NCI-H128 (cell line): ENCODE results near the gene PRSS50.
"Not testable (repeated sequence)": the region's sequence is repeated elsewhere in the genome, so short reads cannot be mapped to it uniquely, and the experiment has no call there.

Experiments used
- DNase-seq: peaks from one replicate; lab custom pipeline; 2025; ENCODE audit not compliant: unreplicated experiment; lab: John Stamatoyannopoulos, UW

The PRSS50 gene, protein sequence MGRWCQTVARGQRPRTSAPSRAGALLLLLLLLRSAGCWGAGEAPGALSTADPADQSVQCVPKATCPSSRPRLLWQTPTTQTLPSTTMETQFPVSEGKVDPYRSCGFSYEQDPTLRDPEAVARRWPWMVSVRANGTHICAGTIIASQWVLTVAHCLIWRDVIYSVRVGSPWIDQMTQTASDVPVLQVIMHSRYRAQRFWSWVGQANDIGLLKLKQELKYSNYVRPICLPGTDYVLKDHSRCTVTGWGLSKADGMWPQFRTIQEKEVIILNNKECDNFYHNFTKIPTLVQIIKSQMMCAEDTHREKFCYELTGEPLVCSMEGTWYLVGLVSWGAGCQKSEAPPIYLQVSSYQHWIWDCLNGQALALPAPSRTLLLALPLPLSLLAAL

GRCh38 chr3:46717447-46718231 is at the start of gene PRSS50:
TSS of gene PRSS50 (minus strand) at chr3:46717869. CDS start at chr3:46717824, 45 bp downstream.
- DNase-seq = no peak

DNA sequence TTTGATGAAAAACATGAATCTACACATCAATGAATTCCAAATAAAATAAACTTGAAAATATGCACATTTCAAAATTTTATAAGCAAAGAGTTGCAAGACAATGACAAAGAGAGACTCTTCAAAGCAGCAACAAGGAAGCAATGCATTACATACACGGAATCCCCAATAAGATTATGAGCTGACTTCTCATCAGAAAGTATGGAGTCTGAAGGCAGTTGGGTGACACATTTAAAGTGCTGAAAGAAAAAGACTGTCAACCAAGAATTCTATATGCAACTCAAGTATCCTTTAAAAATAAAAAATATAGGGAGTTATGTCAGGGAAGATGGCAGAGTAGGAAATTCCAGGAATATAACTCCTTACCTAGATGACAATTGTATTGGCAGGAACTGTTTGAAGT is 46.5 kb upstream of the PRSS50 start:
- no peak for DNase-seq

- DNase-seq = no peak
Observed at GRCh38 chr3:46763178-46763577, 45.5 kb upstream of the PRSS50 start.

DNA sequence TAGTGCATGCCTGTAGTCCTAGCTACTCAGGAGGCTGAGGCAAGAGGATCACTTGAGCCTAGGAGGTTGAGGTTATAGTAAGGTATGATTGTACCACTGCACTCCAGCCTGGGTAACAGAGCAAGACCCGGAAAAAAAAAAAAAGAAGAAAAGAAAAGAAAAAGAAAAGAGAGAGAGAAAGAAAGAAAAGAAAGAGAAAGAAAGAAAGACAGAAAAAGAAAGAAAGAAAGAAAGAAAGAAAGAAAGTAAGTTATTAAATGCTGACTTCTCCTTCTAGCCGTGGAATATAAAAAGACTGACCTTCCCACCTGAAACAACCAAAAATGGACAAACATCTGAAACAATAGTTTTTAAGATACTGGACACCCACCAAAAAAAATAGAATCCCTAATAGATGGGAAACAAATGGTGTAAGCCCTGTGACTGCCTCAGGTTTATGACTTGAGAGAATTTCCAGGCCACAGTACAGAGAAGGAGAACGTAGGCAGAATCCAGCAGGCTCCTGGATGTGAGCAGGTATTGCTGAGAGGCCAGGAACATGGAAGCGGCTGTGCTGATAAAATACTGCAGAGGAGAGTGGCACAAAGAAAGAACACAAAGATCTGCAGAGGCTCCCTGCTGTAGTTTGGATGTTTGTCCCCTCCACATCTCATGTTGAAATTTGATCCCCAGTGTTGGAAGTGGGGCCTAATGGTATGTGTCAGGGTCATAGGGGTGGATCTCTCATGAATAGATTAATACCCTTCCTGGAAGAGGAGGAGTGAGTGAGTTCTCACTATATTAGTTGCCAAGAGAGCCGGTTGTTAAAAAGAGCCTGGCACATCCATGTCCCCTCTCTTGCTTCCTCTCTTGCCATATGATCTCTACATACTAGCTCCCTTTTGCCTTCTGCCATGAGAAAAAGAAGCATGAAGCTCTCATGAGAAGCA is 41.8 kb upstream of the PRSS50 start:
- DNase-seq = no peak

DNA sequence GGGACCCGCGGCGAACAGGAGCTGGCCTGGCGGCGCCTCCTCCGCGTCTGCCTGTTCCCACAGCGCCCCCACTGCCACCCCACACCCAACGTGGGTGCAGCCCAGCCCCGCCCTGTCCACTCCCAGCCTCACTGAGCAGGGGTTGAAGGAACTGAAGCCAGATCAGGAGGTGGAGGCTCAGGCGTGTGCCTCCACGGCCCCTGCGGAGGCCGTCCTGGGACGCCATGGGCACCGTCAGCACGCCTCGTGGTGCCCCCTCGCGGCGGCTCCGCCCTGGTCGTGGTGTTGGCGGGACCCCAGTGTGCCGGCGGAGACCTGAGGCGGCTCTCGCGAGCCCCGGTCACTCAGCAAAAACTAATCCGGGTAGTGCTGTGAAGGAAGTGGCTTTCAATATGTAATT is 39.0 kb upstream of the PRSS50 start:
- no peak for DNase-seq

GRCh38 chr3:46755646-46756045 is 38.0 kb upstream of the PRSS50 start:
- no peak for DNase-seq

DNA sequence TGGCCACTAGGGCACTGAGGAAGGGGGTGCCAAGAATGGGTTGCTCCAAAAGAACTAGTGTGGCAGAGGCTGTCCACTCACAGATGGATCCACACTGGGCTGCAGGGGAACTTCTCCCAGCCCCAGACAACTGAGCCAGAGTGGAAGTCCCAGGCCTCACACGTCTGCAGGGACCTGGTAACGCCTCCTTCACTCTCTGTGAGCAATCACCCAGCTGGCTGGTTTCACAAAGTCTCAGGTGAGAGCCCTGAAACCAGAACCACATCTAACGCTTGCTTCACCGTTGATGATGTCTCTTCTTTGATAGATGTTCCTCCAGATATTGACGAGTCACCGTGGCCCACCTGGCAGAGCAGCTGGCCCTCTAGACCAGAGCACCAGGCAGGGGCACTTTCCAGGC is 35.5 kb upstream of the PRSS50 start:
- DNase-seq = not testable (repeated sequence)

GRCh38 chr3:46750555-46751038 is 32.9 kb upstream of the PRSS50 start:
- DNase-seq = no peak

DNA sequence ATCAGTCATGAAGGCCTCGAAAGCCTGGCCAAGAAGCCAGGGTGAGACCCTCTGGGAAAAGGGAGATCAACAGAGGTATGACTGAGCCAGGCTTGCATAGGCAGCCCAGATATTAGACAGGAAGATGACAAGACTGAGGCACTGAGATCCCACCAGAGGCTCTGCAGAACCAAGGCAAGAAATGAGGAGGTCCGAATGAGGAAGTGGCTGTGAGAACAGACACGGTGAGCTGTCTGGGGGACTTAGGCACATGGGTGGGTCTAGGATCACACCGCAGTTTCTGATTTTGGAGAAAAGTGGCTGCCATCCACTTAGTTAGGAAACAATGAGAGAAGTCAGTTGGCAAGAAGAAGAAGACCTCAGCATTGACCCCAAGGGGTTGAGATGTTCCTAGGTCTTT is 31.5 kb upstream of the PRSS50 start:
- no peak for DNase-seq

DNA sequence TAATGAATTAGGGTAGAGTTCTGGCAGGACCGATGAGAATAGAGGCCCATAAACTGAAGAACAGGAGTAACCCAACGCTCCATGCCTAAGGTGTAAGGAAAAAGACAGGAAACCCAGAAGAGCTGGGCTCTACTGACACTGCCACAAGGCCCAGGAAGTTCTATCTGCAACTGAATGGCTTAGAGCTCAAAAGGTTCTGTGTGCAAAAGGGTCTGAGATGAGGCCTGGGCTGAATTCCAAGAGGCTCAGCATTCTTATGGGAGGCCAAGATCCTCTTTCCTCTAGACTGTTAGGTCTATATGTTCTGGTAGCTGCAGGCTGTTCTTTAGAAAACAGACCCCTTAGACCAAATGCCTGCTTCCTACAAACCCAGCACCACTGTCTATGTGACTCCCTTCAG is 30.5 kb upstream of the PRSS50 start:
- no peak for DNase-seq

- DNase-seq = no peak
Observed at GRCh38 chr3:46746711-46747110, 29.0 kb upstream of the PRSS50 start.

DNA sequence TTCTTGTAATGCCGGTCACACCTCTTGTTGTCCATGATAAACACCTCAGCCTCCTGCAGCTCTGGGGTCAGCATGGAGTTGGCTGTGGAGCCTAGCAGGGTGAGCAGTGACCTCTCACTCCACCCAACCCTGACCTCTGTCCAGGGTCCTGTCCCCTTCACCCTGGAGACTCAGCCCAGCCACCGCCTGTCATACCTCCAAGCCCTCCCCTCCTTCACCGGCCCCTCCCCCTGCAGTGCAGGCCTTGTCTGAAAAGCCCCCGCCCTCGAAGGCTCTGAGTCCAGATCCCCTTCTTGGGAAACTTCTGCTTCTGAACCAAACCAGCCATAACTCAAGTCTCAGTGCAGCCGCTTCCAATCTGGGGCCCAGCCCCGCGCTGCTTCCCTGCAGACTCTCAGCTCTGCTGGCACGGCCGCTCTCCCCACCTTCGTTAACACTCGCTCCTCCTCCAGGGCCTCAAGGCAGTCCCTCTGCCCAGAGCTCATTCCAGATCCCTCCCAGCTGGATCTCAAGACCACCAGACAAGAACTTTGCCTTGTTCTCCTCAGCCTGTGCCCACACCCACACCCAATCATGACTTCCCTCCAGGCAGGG is 25.4 kb upstream of the PRSS50 start:
- no peak for DNase-seq

DNA sequence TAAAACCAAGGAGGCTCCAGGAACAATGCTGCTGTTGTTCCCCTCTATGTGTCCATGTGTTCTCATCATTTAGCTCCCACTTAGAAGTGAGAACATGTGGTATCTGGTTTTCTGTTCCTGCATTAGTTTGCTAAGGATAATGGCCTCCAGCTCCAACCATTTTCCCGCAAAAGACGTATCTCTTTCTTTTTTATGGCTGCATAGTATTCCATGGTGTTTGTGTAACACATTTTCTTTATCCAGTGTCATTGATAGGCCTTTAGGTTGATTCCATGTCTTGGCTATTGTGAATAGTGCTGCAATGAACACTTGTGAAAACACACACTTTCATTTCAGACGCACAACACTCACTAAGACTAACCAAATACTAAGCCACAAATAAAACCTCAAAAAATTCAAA is 21.9 kb upstream of the PRSS50 start:
- DNase-seq = not testable (repeated sequence)

DNA sequence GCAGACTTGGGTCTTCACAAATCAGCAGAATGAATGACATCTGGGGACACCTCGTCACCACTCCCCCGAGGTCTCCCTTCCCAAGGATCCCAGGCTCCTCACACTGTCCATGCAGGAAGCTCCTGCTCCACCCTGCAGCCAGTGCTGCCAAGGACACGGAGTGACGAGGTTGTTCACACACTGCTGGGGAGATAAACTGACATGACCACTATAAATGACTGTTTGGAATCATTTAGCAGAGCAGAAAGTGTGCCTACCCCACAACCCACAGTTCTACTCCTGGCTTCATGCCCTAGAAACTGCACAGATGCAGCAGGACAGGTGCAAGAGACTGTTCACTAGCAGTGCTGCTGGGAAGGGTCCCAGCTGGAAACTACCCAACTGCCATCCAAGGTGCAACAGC is 19.7 kb upstream of the PRSS50 start:
- no peak for DNase-seq

DNA sequence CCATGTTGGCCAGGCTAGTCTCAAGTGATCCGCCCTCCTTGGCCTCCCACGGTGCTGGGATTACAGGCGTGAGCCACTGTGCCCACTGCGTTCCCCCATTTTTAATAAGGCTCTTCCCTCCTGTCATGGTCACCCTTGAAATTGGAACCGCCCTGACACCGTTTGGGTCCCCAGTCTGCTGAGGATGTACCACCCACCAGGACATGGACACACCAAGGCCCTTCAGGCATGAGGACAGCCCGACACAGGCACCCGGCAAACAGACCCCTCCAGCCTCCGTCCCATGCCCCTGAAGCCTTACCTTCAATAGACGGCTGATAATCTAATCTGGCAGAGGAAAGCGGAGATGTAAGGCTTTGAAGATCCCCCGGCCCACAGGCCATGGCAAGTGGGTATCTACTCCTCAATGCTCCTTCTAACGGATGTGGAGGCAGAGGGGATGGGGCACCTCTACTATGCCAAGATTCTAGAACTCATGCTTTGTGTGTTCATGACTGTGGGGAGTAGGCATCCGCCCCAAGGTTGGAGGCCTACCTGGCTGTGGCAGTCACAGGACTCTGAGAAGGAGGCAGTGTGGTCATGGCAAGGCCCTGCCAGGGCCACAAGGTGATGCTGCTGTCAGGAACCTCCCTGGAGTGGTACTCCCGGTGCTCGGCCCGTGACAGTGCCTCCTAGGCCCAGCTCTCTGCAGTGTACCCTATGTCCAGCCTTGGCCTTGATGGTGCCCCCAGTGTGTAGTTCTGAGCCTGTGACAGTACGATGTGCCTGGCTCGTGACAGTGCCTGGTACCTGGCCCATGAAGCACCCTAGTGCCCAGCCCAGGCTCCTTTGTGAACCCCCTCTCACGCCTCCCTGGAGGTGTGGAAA is 18.6 kb upstream of the PRSS50 start:
- DNase-seq = no peak

DNA sequence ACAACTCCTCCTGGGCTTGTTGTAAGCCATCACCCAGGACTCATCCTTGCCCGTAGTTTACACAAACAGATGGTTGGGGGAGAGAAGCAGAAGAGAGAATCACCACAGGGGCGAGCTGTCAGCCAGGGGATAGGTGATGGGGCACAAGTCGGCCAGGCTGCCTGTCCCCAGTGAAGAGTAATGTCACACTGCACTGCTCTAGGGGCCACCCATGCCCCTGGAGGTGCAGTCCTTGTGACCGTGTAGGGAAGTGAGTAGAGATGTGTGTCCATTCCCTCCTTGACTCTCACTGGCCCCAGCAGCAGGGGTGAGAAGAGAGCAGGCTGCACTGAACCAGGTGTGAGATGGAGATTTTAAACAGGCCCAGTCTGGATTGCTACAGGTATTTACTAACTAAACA is 17.1 kb upstream of the PRSS50 start:
- DNase-seq = no peak

DNA sequence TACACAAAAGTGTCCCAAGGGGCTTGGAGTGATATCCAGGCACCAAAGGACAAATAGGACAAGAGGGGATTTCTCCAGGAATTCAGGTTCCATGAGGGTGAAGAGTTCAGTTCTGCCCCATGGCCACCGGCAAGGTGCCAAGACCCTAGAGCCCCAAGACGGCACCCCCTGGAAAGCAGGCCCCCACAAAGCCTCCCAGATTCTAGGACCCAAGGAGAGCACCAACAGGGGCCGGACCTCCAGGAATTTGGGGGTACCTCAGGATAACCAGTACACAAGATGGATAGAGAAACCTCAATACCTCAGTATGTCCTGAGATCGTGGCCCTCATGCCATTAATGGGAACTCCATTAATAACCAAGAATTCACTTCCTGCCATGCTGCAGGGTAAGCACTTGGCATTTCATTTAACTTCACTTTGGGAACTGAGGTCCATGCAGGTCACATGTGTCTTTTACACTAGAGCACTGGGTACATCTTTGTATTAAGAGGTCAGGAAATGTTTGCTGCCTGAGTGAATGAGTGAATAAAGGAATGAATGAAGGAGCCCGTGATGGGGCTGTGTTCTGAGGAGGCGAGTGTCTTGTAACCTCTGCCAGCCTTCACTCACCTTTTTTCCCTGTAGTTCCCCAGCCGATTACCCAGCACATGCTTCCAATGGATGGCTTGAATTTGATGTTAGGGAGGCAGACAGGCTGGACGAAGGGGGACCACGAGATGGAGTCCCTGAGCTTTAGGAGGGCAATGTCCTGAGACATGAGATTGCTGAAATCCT is 15.5 kb upstream of the PRSS50 start:
- no peak for DNase-seq

- no peak for DNase-seq
Observed at GRCh38 chr3:46731795-46732194, 14.1 kb upstream of the PRSS50 start.

DNA sequence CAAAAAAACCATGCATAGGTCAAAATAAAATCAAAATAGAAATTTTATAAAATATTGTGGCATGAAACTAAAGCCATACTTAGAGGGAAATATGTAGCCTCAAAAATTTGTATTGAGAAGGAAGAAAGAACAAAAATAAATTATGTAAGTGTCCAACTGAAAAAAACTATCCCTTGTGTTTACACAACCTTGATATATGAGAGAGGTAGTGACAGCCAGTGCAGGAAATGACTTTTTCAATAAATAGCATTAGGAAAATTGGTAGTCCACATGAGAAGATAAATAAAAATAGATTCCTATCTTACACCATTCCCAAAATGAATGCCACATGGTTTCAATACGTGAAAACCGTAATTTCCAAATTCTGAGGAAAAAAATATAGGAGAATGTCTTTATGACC is 13.2 kb upstream of the PRSS50 start:
- no peak for DNase-seq
